GM23338 (cell line): ENCODE data around the gene RAB42. TPM values are rescaled to one million over a fixed set of nuclear protein-coding genes. Genes with fewer than 3 reads are reported as not detected.
A peak's percentile ranks its signal among the peaks of the same experiment; 100 is the strongest.

Source experiments
- ATAC-seq: fragments of 200-7000 bp; cut with Tn5 transposase; 3 replicates; pipeline ENCODE4 v1.9.1; 2020
- DNase-seq: peaks from one replicate; pipeline ENCODE4 v3.0.0-alpha.2; 2015; ENCODE audit warnings: low spot score
- H2AFZ ChIP-seq: fragments of 200-600 bp; sonication (generic); 2 replicates; pipeline ENCODE4 v1.8.0; 2016; ENCODE audit warnings: antibody characterized with exemption, mild to moderate bottlenecking, moderate library complexity
- H3F3A ChIP-seq: fragments of 200-600 bp; sonication (generic); replicated peaks from 2 replicates; pipeline ENCODE4 v1.8.0; 2017; ENCODE audit warnings: antibody characterized with exemption, mixed run types, low read depth
- H3K27ac ChIP-seq: fragments of 200-600 bp; sonication (generic); 2 replicates; pipeline ENCODE4 v1.6.1; 2016; ENCODE audit warnings: low read depth
- H3K27me3 ChIP-seq: fragments of 200-600 bp; sonication (generic); 2 replicates; pipeline ENCODE4 v1.8.0; 2016; ENCODE audit warnings: mild to moderate bottlenecking, mixed run types, moderate library complexity; ENCODE audit not compliant: insufficient read depth
- H3K36me3 ChIP-seq: fragments of 200-600 bp; sonication (generic); 2 replicates; pipeline ENCODE4 v1.8.0; 2016; ENCODE audit warnings: mild to moderate bottlenecking; ENCODE audit not compliant: insufficient read depth
- H3K4me1 ChIP-seq: fragments of 200-600 bp; sonication (generic); 2 replicates; pipeline ENCODE4 v1.8.0; 2016; ENCODE audit warnings: mild to moderate bottlenecking, moderate library complexity; ENCODE audit not compliant: insufficient read depth
- H3K4me2 ChIP-seq: fragments of 200-600 bp; sonication (generic); 2 replicates; pipeline ENCODE4 v1.7.1; 2017; ENCODE audit warnings: mixed run types
- H3K4me3 ChIP-seq: fragments of 200-600 bp; sonication (generic); 2 replicates; pipeline ENCODE4 v1.6.1; 2016; ENCODE audit warnings: mixed run types
- H3K79me2 ChIP-seq: fragments of 200-600 bp; sonication (generic); replicated peaks from 2 replicates; pipeline ENCODE4 v1.8.0; 2017; ENCODE audit warnings: mild to moderate bottlenecking; ENCODE audit not compliant: insufficient read depth
- H3K9me2 ChIP-seq: fragments of 200-600 bp; sonication (generic); 2 replicates; pipeline ENCODE4 v1.8.0; 2017; ENCODE audit not compliant: insufficient read depth
- H4K20me1 ChIP-seq: fragments of 200-600 bp; sonication (generic); replicated peaks from 2 replicates; pipeline ENCODE4 v1.8.0; 2017; ENCODE audit warnings: mild to moderate bottlenecking; ENCODE audit not compliant: insufficient read depth
- H3K27ac Mint-ChIP-seq: 2 replicates; pipeline ENCODE4 v1.8.0; 2020; ENCODE audit warnings: inconsistent platforms, mild to moderate bottlenecking, moderate library complexity, mixed read lengths
- H3K27me3 Mint-ChIP-seq: 3 replicates; pipeline ENCODE4 v1.8.0; 2022; ENCODE audit warnings: low read depth, mild to moderate bottlenecking, moderate library complexity, mixed read lengths, inconsistent platforms; ENCODE audit not compliant: insufficient read depth, poor library complexity
- H3K36me3 Mint-ChIP-seq: 3 replicates; pipeline ENCODE4 v1.8.0; 2021; ENCODE audit warnings: low read depth, mild to moderate bottlenecking, inconsistent platforms, moderate library complexity, mixed read lengths
- H3K4me1 Mint-ChIP-seq: 3 replicates; pipeline ENCODE4 v1.8.0; 2020; ENCODE audit warnings: mild to moderate bottlenecking, inconsistent platforms, mixed read lengths
- H3K4me3 Mint-ChIP-seq: 3 replicates; pipeline ENCODE4 v1.8.0; 2021; ENCODE audit warnings: moderate library complexity, mild to moderate bottlenecking, inconsistent platforms, mixed read lengths
- H3K9me3 Mint-ChIP-seq: 3 replicates; pipeline ENCODE4 v1.8.0; 2020; ENCODE audit warnings: moderate library complexity, mild to moderate bottlenecking, inconsistent platforms, mixed read lengths
- CREB1 ChIP-seq: fragments of 250-450 bp; sonication (Bioruptor Pico); IDR thresholded peaks from 2 replicates; pipeline ENCODE4 v1.5.0; 2020; ENCODE audit warnings: low read depth, mild to moderate bottlenecking, moderate library complexity
- EZH2 ChIP-seq: fragments of 200-600 bp; sonication (generic); IDR thresholded peaks from one replicate; pipeline ENCODE4 v1.8.0; 2017; ENCODE audit warnings: antibody characterized with exemption, mild to moderate bottlenecking, low read depth; ENCODE audit not compliant: unreplicated experiment
- EZH2phosphoT487 ChIP-seq: fragments of 200-600 bp; sonication (generic); IDR thresholded peaks from one replicate; pipeline ENCODE4 v1.8.1; 2018; ENCODE audit warnings: antibody characterized with exemption; ENCODE audit not compliant: unreplicated experiment
- JUNB ChIP-seq: IDR thresholded peaks from one replicate; pipeline ENCODE4 v1.6.1; 2016; ENCODE audit warnings: antibody characterized with exemption; ENCODE audit not compliant: unreplicated experiment
- NANOG ChIP-seq: IDR thresholded peaks from 2 replicates; pipeline ENCODE4 v1.6.1; 2016; ENCODE audit warnings: antibody characterized with exemption, borderline replicate concordance
- POLR2AphosphoS5 ChIP-seq: IDR thresholded peaks from 2 replicates; pipeline ENCODE4 v1.6.1; 2016; ENCODE audit warnings: antibody characterized with exemption, low read depth
- STAT1 ChIP-seq: IDR thresholded peaks from one replicate; pipeline ENCODE4 v1.6.1; 2016; ENCODE audit warnings: antibody characterized with exemption; ENCODE audit not compliant: unreplicated experiment
- ZNF114 ChIP-seq: fragments of 250-450 bp; sonication (Bioruptor Pico); IDR thresholded peaks from 2 replicates; pipeline ENCODE4 v1.5.0; 2020; ENCODE audit warnings: mild to moderate bottlenecking, moderate library complexity
- ZNF331 ChIP-seq: fragments of 250-450 bp; sonication (Bioruptor Pico); IDR thresholded peaks from 2 replicates; pipeline ENCODE4 v1.5.0; 2020; ENCODE audit warnings: low read depth, mild to moderate bottlenecking, moderate library complexity
- polyA plus RNA-seq: library from polyadenylated mRNA; unstranded; fragments of >200 nt; fragmentation: Nextera tagmentation; extraction: Ambion mirVana; gene quantifications from 2 replicates; pipeline ENCODE4 v1.2.1, GENCODE V29; 2016
- total RNA-seq: library from RNA; depleted of rRNA; stranded (reverse); fragments of >200 nt; shearing (Covaris generic); gene quantifications from 2 replicates; pipeline ENCODE4 v1.2.3, GENCODE V29; 2014
- TF ChIP-seq, protein P1 (sequence below): IDR thresholded peaks from one replicate; pipeline ENCODE4 v1.6.1; 2018; ENCODE audit warnings: antibody characterized with exemption; ENCODE audit not compliant: unreplicated experiment
- TF ChIP-seq, protein P2 (sequence below), 2 experiments: fragments of 200-600 bp in 1 of 2; sonication (generic) in 1 of 2; conservative IDR thresholded peaks; 2 replicates each; pipeline versions ENCODE4 v1.5.1 to v1.6.1; 2016 to 2017; ENCODE audit warnings: antibody characterized with exemption in 2 of 2, low read depth in 2 of 2, mild to moderate bottlenecking in 2 of 2, moderate library complexity in 1 of 2
- TF ChIP-seq, protein P3 (sequence below): fragments of 250-450 bp; sonication (Bioruptor Pico); IDR thresholded peaks from 2 replicates; pipeline ENCODE4 v1.5.0; 2020; ENCODE audit warnings: mild to moderate bottlenecking, moderate library complexity

Gene RAB42
- total and polyA plus RNA-seq, 2 experiments from 2014 or later, result 13.0 to 17.7 TPM

DNA sequence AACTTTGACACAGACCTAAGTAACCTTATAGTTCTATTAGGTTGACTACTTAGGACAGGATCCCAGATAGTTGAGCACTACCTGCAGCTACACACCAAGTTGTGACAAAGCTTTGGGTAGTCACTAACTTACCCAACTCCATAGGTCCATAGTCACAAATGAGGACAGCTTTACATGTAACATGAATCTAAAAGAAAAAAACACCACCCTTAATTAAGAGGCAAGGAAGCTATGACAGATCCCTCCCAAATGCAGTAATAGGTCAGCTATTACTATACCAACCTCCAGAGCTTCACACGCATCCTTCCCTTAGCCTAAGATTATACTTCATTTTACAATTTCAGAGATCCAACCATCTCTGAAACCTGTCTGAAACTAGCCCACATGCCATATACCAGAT, 12.7 kb upstream of the RAB42 start:
- Histone ChIP-seq H3K27me3 (peaks cover 4% of the 10 kb centered on the region; the same call in 1 of the 2 replicates), H3K36me3 (peaks cover 39% of the 10 kb centered on the region), H3K4me1 (peaks cover 19% of the 10 kb centered on the region), H3K9me2 (no peaks in the 10 kb centered on the region), H3F3A (peaks cover 59% of the 10 kb centered on the region), H2AFZ (no peak overlapping the region), H3K4me2 (peak overlapping the region; percentile 100), H3K4me3 (peak overlapping the region; percentile 100), H3K79me2 (peaks cover 35% of the 10 kb centered on the region), H4K20me1 (peaks cover 34% of the 10 kb centered on the region), H3K27ac (peak overlapping the region; percentile 92)
- Mint-ChIP-seq H3K27me3 (peaks cover 20% of the 10 kb centered on the region), H3K27ac (peak overlapping the region; percentile 76), H3K4me1 (peaks cover 18% of the 10 kb centered on the region), H3K36me3 (peaks cover 60% of the 10 kb centered on the region), H3K4me3 (peak overlapping the region; percentile 98), H3K9me3 (no peaks in the 10 kb centered on the region)
- ATAC-seq (no peak), DNase-seq (no peak)
- TF ChIP-seq CREB1, result no peak
- TF ChIP-seq STAT1, result no peak
- TF ChIP-seq, protein P1, sequence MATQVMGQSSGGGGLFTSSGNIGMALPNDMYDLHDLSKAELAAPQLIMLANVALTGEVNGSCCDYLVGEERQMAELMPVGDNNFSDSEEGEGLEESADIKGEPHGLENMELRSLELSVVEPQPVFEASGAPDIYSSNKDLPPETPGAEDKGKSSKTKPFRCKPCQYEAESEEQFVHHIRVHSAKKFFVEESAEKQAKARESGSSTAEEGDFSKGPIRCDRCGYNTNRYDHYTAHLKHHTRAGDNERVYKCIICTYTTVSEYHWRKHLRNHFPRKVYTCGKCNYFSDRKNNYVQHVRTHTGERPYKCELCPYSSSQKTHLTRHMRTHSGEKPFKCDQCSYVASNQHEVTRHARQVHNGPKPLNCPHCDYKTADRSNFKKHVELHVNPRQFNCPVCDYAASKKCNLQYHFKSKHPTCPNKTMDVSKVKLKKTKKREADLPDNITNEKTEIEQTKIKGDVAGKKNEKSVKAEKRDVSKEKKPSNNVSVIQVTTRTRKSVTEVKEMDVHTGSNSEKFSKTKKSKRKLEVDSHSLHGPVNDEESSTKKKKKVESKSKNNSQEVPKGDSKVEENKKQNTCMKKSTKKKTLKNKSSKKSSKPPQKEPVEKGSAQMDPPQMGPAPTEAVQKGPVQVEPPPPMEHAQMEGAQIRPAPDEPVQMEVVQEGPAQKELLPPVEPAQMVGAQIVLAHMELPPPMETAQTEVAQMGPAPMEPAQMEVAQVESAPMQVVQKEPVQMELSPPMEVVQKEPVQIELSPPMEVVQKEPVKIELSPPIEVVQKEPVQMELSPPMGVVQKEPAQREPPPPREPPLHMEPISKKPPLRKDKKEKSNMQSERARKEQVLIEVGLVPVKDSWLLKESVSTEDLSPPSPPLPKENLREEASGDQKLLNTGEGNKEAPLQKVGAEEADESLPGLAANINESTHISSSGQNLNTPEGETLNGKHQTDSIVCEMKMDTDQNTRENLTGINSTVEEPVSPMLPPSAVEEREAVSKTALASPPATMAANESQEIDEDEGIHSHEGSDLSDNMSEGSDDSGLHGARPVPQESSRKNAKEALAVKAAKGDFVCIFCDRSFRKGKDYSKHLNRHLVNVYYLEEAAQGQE, result no peak
- no peak for TF ChIP-seq EZH2phosphoT487
- TF ChIP-seq ZNF114 (CRISPR knock-in tag), result no peak
- TF ChIP-seq JUNB, result no peak
- no peak for TF ChIP-seq ZNF331 (CRISPR knock-in tag)
- TF ChIP-seq, protein P2, sequence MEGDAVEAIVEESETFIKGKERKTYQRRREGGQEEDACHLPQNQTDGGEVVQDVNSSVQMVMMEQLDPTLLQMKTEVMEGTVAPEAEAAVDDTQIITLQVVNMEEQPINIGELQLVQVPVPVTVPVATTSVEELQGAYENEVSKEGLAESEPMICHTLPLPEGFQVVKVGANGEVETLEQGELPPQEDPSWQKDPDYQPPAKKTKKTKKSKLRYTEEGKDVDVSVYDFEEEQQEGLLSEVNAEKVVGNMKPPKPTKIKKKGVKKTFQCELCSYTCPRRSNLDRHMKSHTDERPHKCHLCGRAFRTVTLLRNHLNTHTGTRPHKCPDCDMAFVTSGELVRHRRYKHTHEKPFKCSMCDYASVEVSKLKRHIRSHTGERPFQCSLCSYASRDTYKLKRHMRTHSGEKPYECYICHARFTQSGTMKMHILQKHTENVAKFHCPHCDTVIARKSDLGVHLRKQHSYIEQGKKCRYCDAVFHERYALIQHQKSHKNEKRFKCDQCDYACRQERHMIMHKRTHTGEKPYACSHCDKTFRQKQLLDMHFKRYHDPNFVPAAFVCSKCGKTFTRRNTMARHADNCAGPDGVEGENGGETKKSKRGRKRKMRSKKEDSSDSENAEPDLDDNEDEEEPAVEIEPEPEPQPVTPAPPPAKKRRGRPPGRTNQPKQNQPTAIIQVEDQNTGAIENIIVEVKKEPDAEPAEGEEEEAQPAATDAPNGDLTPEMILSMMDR (conservative IDR thresholded peaks at IDR 0.05; ENCODE audit: low read depth in 2 of 2), result no peak
- TF ChIP-seq POLR2AphosphoS5, result no peak
- no peak for TF ChIP-seq EZH2
- TF ChIP-seq NANOG, result no peak
- TF ChIP-seq, protein P3, sequence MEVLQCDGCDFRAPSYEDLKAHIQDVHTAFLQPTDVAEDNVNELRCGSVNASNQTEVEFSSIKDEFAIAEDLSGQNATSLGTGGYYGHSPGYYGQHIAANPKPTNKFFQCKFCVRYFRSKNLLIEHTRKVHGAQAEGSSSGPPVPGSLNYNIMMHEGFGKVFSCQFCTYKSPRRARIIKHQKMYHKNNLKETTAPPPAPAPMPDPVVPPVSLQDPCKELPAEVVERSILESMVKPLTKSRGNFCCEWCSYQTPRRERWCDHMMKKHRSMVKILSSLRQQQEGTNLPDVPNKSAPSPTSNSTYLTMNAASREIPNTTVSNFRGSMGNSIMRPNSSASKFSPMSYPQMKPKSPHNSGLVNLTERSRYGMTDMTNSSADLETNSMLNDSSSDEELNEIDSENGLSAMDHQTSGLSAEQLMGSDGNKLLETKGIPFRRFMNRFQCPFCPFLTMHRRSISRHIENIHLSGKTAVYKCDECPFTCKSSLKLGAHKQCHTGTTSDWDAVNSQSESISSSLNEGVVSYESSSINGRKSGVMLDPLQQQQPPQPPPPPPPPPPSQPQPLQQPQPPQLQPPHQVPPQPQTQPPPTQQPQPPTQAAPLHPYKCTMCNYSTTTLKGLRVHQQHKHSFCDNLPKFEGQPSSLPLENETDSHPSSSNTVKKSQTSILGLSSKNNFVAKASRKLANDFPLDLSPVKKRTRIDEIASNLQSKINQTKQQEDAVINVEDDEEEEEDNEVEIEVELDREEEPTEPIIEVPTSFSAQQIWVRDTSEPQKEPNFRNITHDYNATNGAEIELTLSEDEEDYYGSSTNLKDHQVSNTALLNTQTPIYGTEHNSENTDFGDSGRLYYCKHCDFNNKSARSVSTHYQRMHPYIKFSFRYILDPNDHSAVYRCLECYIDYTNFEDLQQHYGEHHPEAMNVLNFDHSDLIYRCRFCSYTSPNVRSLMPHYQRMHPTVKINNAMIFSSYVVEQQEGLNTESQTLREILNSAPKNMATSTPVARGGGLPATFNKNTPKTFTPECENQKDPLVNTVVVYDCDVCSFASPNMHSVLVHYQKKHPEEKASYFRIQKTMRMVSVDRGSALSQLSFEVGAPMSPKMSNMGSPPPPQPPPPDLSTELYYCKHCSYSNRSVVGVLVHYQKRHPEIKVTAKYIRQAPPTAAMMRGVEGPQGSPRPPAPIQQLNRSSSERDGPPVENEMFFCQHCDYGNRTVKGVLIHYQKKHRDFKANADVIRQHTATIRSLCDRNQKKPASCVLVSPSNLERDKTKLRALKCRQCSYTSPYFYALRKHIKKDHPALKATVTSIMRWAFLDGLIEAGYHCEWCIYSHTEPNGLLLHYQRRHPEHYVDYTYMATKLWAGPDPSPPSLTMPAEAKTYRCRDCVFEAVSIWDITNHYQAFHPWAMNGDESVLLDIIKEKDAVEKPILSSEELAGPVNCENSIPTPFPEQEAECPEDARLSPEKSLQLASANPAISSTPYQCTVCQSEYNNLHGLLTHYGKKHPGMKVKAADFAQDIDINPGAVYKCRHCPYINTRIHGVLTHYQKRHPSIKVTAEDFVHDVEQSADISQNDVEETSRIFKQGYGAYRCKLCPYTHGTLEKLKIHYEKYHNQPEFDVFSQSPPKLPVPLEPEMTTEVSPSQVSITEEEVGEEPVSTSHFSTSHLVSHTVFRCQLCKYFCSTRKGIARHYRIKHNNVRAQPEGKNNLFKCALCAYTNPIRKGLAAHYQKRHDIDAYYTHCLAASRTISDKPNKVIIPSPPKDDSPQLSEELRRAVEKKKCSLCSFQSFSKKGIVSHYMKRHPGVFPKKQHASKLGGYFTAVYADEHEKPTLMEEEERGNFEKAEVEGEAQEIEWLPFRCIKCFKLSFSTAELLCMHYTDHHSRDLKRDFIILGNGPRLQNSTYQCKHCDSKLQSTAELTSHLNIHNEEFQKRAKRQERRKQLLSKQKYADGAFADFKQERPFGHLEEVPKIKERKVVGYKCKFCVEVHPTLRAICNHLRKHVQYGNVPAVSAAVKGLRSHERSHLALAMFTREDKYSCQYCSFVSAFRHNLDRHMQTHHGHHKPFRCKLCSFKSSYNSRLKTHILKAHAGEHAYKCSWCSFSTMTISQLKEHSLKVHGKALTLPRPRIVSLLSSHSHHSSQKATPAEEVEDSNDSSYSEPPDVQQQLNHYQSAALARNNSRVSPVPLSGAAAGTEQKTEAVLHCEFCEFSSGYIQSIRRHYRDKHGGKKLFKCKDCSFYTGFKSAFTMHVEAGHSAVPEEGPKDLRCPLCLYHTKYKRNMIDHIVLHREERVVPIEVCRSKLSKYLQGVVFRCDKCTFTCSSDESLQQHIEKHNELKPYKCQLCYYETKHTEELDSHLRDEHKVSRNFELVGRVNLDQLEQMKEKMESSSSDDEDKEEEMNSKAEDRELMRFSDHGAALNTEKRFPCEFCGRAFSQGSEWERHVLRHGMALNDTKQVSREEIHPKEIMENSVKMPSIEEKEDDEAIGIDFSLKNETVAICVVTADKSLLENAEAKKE (CRISPR knock-in tag), result no peak
